ACHN (cell line): ENCODE results near the gene MRO.

ENCODE experiments used
- DNase-seq: peaks from one replicate; pipeline ENCODE4 v3.0.0-alpha.2; 2015
- in situ Hi-C: cut with HindIII; loops from 2 replicates; pipeline ENCODE4 v1.10.0; 2017; ENCODE audit warnings: low sequenced_read_pairs, low pct_ligation_motif_present, low pct_unique_long_range_greater_than_20kb

MRO gene

DNA sequence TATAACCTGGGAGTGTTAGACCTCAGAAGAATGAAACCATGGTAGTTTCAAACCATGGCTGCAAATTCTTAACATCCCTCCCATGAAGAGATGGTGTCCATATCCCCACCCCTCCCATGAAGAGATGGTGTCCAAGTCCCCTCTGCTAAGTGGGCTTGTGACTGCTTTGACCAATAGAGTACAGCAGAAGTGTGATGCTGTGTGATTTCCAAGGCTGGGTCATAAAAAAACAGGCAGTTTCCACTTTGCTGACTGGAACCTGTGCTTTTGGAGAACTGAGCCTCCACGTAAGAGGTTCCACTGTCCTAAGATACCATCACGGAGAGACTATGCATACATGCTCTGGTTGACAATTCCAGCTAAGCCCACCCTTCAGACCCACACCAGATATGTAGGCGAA, 65.5 kb downstream of the MRO start:
- in situ Hi-C loops, result no loop called here
- DNase-seq, result no peak

DNA sequence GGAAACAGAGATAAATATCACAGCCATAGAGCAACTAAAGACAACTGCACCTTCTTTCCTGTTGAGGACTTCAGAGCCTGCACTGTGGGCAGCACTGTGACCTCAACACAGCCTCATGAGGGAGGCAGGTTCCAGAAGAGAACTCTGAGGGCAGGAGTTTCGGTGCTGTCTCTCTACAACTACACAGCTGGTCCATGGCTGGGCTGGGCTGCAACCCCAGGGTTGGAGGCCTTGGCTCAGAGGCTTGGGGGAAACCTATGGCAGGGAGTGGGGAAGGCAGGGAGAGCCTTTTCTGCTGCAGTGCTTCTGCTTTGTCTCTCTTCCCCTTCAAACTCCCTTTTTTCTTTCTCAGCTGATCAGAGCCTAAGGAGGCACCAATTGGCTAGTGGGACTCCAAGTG, 66.5 kb downstream of the MRO start:
- no peak for DNase-seq
- in situ Hi-C loops, result no loop called here

DNA sequence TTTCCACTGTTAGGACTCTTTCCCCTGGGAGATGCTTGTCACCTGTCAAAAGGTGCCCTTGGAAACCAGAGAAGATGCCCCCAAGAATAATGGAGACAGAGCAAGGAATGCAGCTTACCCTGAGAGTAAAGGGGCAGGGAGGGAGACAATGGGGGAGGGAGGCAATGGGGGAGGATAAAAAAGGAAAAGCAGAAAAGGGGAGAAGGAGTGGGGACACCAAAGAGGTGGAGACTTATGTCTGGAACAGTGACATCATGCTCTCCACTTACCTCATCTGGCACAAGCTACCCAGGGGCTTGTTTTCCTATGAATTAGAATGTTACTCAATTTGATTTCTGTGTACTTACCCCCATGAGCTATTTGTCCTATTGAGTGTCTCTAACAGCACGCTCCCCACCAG, 67.9 kb downstream of the MRO start:
- no peak for DNase-seq
- in situ Hi-C loops, result no loop called here

DNA sequence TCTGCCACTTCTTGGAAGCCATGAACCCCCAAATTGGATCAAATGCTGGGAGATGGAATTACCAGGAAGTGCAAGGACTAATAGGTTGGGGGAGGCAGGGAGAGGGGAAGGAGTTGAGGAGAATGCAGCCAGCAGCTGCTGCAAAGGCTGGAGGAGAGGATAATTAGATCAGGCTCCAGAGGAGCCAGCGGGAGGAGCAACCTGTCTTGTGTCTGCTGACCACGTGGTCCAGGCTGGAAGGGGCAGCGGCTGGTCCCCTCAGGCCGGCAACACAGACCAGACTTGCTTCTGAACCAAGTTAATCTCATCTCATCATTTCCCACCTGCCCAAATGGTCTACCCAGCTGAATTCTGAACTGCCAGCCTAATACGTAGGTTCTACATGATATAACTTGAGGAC, 68.3 kb downstream of the MRO start:
- in situ Hi-C loops, result no loop called here
- no peak for DNase-seq

- DNase-seq, result no peak
Observed at GRCh38 chr18:50750546-50750945, 69.3 kb downstream of the MRO start.

GRCh38 chr18:50749945-50750344, 69.9 kb downstream of the MRO start:
- in situ Hi-C loops, result no loop called here
- no peak for DNase-seq

More at GRCh38 chr18:50750546-50750945, 69.3 kb downstream of the MRO start:
- in situ Hi-C loops, result no loop called here

GRCh38 chr18:50749421-50749820, 70.4 kb downstream of the MRO start:
- in situ Hi-C loops, result no loop called here
- DNase-seq, result no peak

DNA sequence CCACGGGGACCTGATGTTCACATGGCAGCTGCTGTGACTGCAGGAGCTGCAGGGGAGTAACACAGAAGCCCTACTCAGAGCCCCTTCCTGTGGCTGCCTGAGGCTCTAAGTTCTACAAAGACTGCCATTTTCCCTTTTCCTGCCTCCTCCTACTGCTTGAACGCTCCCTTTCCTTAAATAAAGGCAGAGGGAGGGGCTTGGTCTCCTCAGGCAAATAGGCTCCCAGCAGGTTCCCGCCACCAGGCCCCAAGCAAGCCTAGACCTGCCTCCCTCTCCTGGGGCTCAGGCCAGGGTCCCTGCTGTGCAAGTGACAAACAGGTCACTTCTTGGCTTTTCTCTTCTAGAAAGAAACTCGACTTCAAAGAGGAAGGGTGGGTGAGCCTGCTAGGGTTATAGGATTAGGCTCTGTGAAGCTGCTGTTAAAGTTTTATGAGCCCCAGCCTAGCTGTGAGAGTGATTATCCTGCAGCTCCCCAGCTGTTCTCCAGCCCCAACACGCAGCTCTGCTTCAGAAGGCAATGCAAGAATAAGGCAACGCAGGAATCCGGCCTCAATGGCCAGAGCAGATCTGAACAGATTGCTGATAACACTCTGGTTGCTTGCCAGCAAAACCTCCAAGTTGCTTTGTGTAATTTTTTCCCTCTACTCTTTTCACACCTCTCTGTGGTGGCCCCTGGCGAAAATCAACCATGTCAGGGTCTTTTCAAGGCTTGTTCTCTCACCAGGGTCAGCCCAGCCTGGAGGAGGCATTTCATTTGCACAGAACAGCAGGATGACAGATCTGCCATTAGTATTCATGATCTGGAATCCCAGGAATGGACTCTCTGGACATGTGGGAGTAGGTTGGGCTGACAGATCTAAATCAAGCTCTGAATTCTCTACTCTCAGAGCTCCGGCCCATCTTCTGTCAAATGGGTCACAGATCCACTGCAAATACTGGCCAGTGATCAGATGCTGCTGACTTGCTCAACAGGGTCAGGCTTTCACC, 71.3 kb downstream of the MRO start:
- in situ Hi-C loops, result no loop called here
- no peak for DNase-seq

GRCh38 chr18:50747849-50748242, 72.0 kb downstream of the MRO start:
- no peak for DNase-seq
- in situ Hi-C loops, result no loop called here

- in situ Hi-C loops, result no loop called here
- no peak for DNase-seq
Observed at GRCh38 chr18:50745945-50746344, 73.9 kb downstream of the MRO start.
